ENCODE data around the gene GJD2.

- TF ChIP-seq EZH2 (IDR thresholded peaks at IDR 0.05): no peak
- TF ChIP-seq POLR2AphosphoS5 (IDR thresholded peaks at IDR 0.05; ENCODE audit: borderline replicate concordance, low read depth, low read length): no peak
- no peak for TF ChIP-seq FOXP2 (optimal IDR thresholded peaks at IDR 0.05; ENCODE audit: control extremely low read depth, extremely low read length, insufficient read depth)
Measured at GRCh38 chr15:34772312-34772711, 17.5 kb upstream of the GJD2 start.
